ENCODE measurements around the gene OR5A1.

The OR5A1 gene

GRCh38 chr11:59480359-59480758 is 44.1 kb downstream of the OR5A1 start:
- no peak for DNase-seq
